Transverse colon (tissue), 3 donors: Measurements from ENCODE around the gene LGI4.

ENCODE experiments used
- CTCF ChIP-seq, 5 experiments: fragments of 200-600 bp in 3 of 5; fragments of 450-650 bp in 2 of 5; sonication (generic) in 3 of 5; IDR thresholded peaks; 1 replicate in 2 of 5; 2 replicates in 3 of 5; pipeline ENCODE4 v1.5.1; 2016 to 2017; ENCODE audit warnings: antibody characterized with exemption in 5 of 5, inconsistent platforms in 3 of 5, mild to moderate bottlenecking in 2 of 5, moderate library complexity in 1 of 5
- EP300 ChIP-seq: sonication (generic); formaldehyde crosslinking; IDR thresholded peaks from one replicate; pipeline ENCODE4 v1.6.1; 2017; ENCODE audit warnings: antibody characterized with exemption, low read depth

- no peak for TF ChIP-seq CTCF (IDR thresholded peaks at IDR 0.05)
- TF ChIP-seq EP300 = no peak
Observed at GRCh38 chr19:35167251-35168119, 32.6 kb upstream of the LGI4 start.
